GM12864 (cell line): ENCODE measurements around the gene BRME1.

ENCODE experiments used
- DNase-seq: peaks from one replicate; pipeline ENCODE4 v3.0.0-alpha.2; 2011; ENCODE audit warnings: low read depth
- H3K4me3 ChIP-seq: 2 replicates; pipeline ENCODE4 v1.5.1; 2011; ENCODE audit warnings: mild to moderate bottlenecking, low read depth, low read length, control low read depth
- CTCF ChIP-seq: IDR thresholded peaks from 2 replicates; pipeline ENCODE4 v1.5.1; 2011; ENCODE audit warnings: low read depth, mild to moderate bottlenecking, moderate library complexity, low read length, control low read depth, inconsistent platforms; ENCODE audit errors: missing control alignments

Gene BRME1

DNA sequence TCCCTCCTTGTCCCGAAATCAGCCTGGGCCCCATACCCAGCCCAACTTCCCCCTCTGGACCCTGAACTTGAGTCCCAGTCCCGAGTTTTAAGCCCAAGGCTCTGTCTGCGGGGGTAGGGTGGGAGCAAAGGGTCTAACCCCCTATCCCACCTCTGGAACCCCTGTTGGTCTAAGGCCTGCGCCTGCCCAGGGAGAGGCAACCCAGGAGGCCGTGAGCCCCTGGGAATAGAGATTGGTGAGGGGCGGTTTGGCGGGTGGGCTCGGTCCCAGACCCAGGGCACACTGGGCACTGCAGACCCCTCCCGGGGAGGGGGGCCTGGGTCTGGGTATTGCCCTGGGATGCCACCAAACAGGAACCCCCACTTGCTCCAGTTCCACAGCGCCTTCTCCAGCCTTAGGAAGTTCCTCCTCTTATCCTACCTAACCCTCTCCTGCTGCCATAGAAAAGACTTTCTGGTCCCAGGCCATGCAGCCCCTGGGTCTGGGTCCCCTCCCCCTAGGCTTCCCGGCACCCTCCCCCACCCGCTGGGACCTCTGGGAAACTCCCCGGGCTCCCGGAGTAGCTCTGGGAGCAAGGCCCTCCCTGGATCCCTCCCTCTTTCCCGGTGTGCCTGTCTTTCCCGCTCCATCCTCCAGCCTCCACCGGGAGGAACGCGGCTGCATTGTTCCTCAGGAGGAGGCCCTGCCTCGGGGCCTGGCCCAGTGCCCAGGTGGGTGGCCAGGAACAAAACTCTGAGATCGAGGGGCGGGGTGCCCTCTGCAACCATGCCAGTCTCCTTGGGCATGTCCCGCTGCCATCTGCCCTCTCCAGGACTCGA lies 62.6 kb downstream of the BRME1 start:
- peak overlapping the region; percentile 75 for H3K4me3 ChIP-seq
- no peak for TF ChIP-seq CTCF
- no peak for DNase-seq

- peak overlapping the region; percentile 75 for H3K4me3 ChIP-seq
- no peak for DNase-seq
- no peak for TF ChIP-seq CTCF
These were observed 63.4 kb downstream of the BRME1 start for GRCh38 chr19:13842291-13843103.

DNA sequence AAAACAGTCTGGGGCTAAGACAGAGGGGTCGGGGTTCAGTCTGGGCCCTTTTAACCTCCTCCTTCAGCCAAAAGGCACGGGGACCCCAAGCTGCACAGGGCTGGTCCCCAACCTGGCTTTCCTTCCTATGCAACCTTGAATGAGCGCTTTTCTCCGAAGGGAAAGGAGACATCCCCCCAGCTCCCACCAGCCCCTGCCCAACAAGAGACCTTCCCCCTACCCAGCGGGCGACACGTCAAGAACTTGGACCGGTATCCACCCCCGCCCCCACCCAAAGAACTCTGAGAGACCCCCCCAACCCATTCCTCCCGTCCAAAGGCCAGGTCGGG lies 64.0 kb downstream of the BRME1 start:
- no peak for DNase-seq
- peak overlapping the region; percentile 75 for H3K4me3 ChIP-seq
- TF ChIP-seq CTCF: no peak

GRCh38 chr19:13841086-13841961 lies 64.6 kb downstream of the BRME1 start:
- TF ChIP-seq CTCF: no peak
- no peak for DNase-seq
- peak overlapping the region; percentile 75 for H3K4me3 ChIP-seq

GRCh38 chr19:13840305-13841085 lies 65.4 kb downstream of the BRME1 start:
- no peak for DNase-seq
- H3K4me3 ChIP-seq: peak overlapping the region; percentile 75
- no peak for TF ChIP-seq CTCF

- H3K4me3 ChIP-seq: peak overlapping the region; percentile 75
- DNase-seq: no peak
- no peak for TF ChIP-seq CTCF
These were observed 66.0 kb downstream of the BRME1 start for GRCh38 chr19:13839938-13840304.
